ENCODE results near the gene METTL23.

The METTL23 gene

DNA sequence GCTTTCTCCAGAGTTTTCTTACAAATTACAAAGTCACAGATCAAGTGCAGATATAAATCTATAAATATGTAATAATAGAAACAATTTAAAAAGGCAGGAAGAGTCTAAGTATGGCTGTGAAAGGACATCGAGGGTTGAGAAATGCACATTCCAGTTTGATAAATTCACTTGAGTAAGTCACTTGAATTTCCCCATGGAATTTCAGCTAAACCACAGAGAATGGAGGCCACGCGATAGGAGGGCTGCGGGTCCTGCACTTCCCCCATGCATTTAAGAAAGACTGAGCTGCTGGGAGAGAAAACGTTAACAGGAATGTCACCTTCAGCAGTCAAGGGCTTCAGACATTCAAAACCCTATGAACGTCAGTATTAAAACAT lies 9.8 kb upstream of the METTL23 start:
- Histone ChIP-seq H2AFZ (ENCODE audit: low read depth, low read length, severe bottlenecking) (no peak overlapping the region), H3F3A (ENCODE audit: insufficient read depth) (0 out of 2 replicates have a peak, but pooled peaks cover 4% of the 10 kb centered on the region), H3K4me3 (ENCODE audit: insufficient read depth, low read length, poor library complexity, severe bottlenecking) (no peak overlapping the region), H3K27ac (ENCODE audit: low read depth, low read length) (no peak overlapping the region), H3K27me3 (ENCODE audit: low read length) (no peaks in the 10 kb centered on the region), H3K4me2 (ENCODE audit: low read depth, low read length, poor library complexity, severe bottlenecking) (no peak overlapping the region), H4K20me1 (ENCODE audit: low read depth, low read length) (no peaks in the 10 kb centered on the region), H3K9ac (ENCODE audit: low read length) (no peak overlapping the region), H3K36me3 (ENCODE audit: low read length) (peaks cover 11% of the 10 kb centered on the region; the same call in 1 of the 2 replicates), H3K79me2 (ENCODE audit: insufficient read depth, low read length) (no peaks in the 10 kb centered on the region), H3K9me2 (replicated peaks; ENCODE audit: insufficient read depth, low read length) (no peaks in the 10 kb centered on the region), H3K9me3 (ENCODE audit: insufficient read depth, low read length) (no peaks in the 10 kb centered on the region)
- TF ChIP-seq EZH2phosphoT487 (conservative IDR thresholded peaks at IDR 0.05; ENCODE audit: low read length): no peak
- TF ChIP-seq, protein P1, sequence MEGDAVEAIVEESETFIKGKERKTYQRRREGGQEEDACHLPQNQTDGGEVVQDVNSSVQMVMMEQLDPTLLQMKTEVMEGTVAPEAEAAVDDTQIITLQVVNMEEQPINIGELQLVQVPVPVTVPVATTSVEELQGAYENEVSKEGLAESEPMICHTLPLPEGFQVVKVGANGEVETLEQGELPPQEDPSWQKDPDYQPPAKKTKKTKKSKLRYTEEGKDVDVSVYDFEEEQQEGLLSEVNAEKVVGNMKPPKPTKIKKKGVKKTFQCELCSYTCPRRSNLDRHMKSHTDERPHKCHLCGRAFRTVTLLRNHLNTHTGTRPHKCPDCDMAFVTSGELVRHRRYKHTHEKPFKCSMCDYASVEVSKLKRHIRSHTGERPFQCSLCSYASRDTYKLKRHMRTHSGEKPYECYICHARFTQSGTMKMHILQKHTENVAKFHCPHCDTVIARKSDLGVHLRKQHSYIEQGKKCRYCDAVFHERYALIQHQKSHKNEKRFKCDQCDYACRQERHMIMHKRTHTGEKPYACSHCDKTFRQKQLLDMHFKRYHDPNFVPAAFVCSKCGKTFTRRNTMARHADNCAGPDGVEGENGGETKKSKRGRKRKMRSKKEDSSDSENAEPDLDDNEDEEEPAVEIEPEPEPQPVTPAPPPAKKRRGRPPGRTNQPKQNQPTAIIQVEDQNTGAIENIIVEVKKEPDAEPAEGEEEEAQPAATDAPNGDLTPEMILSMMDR (IDR thresholded peaks at IDR 0.05; ENCODE audit: insufficient read depth, low read length, poor library complexity, severe bottlenecking): no peak

DNA sequence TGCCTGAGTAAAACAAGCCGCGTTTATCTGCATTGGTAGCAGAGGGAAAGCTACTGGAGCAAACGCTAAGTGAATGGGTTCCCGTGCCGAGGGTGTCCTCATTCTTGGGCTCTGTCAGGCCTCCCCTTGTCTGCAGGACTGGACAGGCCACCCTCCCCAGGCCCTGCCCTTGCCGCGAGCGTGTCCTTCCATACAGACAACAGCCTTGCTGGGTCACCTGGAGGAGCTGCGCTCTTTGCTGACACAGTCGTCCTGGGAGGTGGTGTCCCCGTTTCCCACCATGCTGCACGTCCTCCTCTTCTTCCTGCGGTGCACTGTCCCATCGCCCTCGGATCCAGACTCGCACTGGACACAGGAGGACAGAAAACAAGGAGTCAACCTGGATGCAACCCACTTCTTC lies 8.1 kb upstream of the METTL23 start:
- Histone ChIP-seq H3K27me3 (ENCODE audit: low read length) (no peaks in the 10 kb centered on the region), H2AFZ (ENCODE audit: low read depth, low read length, severe bottlenecking) (no peak overlapping the region), H3K27ac (ENCODE audit: low read depth, low read length) (no peak overlapping the region), H3K79me2 (ENCODE audit: insufficient read depth, low read length) (no peaks in the 10 kb centered on the region), H3K4me3 (ENCODE audit: insufficient read depth, low read length, poor library complexity, severe bottlenecking) (no peak overlapping the region), H3K9ac (ENCODE audit: low read length) (no peak overlapping the region), H3F3A (ENCODE audit: insufficient read depth) (0 out of 2 replicates have a peak, but pooled peaks cover 4% of the 10 kb centered on the region), H3K36me3 (ENCODE audit: low read length) (peaks cover 15% of the 10 kb centered on the region; the same call in 1 of the 2 replicates), H3K9me2 (replicated peaks; ENCODE audit: insufficient read depth, low read length) (no peaks in the 10 kb centered on the region), H3K9me3 (ENCODE audit: insufficient read depth, low read length) (no peaks in the 10 kb centered on the region), H3K4me2 (ENCODE audit: low read depth, low read length, poor library complexity, severe bottlenecking) (no peak overlapping the region), H4K20me1 (ENCODE audit: low read depth, low read length) (no peaks in the 10 kb centered on the region)
- no peak for TF ChIP-seq EZH2phosphoT487 (conservative IDR thresholded peaks at IDR 0.05; ENCODE audit: low read length)
- TF ChIP-seq, protein P1 (IDR thresholded peaks at IDR 0.05; ENCODE audit: insufficient read depth, low read length, poor library complexity, severe bottlenecking): no peak

DNA sequence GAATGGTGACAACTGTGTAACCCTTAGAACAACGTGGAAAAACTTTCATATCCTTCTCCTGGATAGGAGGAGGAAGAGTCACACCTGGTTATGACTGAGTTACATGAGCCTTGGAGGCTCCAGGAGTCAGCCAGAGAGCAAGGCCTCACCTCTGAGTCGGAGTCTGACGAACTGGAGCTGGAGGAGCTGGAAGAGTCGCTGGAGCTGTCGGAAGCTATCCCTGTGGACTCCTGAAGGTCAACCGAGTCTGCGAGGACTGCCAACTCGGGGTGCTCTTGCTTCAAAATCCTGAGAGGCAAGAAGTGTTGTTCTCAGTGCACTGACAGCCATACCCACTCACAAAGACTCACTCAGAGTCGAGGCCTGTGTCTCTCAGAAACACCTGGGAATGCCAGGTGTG lies 6.4 kb upstream of the METTL23 start:
- Histone ChIP-seq H3K9me3 (ENCODE audit: insufficient read depth, low read length) (no peaks in the 10 kb centered on the region), H4K20me1 (ENCODE audit: low read depth, low read length) (no peaks in the 10 kb centered on the region), H3F3A (ENCODE audit: insufficient read depth) (0 out of 2 replicates have a peak, but pooled peaks cover 3% of the 10 kb centered on the region), H3K36me3 (ENCODE audit: low read length) (peaks cover 19% of the 10 kb centered on the region; the same call in 1 of the 2 replicates), H3K4me3 (ENCODE audit: insufficient read depth, low read length, poor library complexity, severe bottlenecking) (no peak overlapping the region), H3K9me2 (replicated peaks; ENCODE audit: insufficient read depth, low read length) (no peaks in the 10 kb centered on the region), H3K4me2 (ENCODE audit: low read depth, low read length, poor library complexity, severe bottlenecking) (no peak overlapping the region), H3K27me3 (ENCODE audit: low read length) (no peaks in the 10 kb centered on the region), H3K79me2 (ENCODE audit: insufficient read depth, low read length) (peaks cover 16% of the 10 kb centered on the region), H2AFZ (ENCODE audit: low read depth, low read length, severe bottlenecking) (no peak overlapping the region), H3K27ac (ENCODE audit: low read depth, low read length) (no peak overlapping the region), H3K9ac (ENCODE audit: low read length) (no peak overlapping the region)
- TF ChIP-seq, protein P1 (IDR thresholded peaks at IDR 0.05; ENCODE audit: insufficient read depth, low read length, poor library complexity, severe bottlenecking): no peak
- TF ChIP-seq EZH2phosphoT487 (conservative IDR thresholded peaks at IDR 0.05; ENCODE audit: low read length): no peak
